T-helper 2 cell treated with Interferon-gamma antibody and Interleukin-4, amounts not matched to agents 5 μg/mL and 100 μg/mL, for 36 hours (primary cell): ENCODE measurements around the gene ZBTB38.

Source experiments
- DNase-seq: peaks from one replicate; pipeline ENCODE4 v3.0.0; 2021; ENCODE audit warnings: low spot score
- H3K27ac Mint-ChIP-seq: one replicate; pipeline ENCODE4 v1.8.0; 2021; ENCODE audit warnings: mild to moderate bottlenecking, mixed read lengths
- H3K27me3 Mint-ChIP-seq: one replicate; pipeline ENCODE4 v1.8.0; 2021; ENCODE audit warnings: low read depth, mixed read lengths
- H3K36me3 Mint-ChIP-seq: one replicate; pipeline ENCODE4 v1.8.0; 2021; ENCODE audit warnings: low read depth, mixed read lengths
- H3K4me1 Mint-ChIP-seq: one replicate; pipeline ENCODE4 v1.8.0; 2021; ENCODE audit warnings: low read depth, mixed read lengths
- H3K4me3 Mint-ChIP-seq: one replicate; pipeline ENCODE4 v1.8.0; 2022; ENCODE audit warnings: mild to moderate bottlenecking, moderate library complexity, mixed read lengths
- H3K9me3 Mint-ChIP-seq: one replicate; pipeline ENCODE4 v1.8.0; 2021; ENCODE audit warnings: mixed read lengths

The ZBTB38 gene

GRCh38 chr3:141391298-141391990, 23.1 kb downstream of the ZBTB38 start:
- Mint-ChIP-seq H3K9me3 (peaks cover 4% of the 10 kb centered on the region), H3K27me3 (peaks cover 6% of the 10 kb centered on the region), H3K4me3 (no peak overlapping the region), H3K4me1 (peaks cover 18% of the 10 kb centered on the region), H3K27ac (no peak overlapping the region), H3K36me3 (peaks cover 2% of the 10 kb centered on the region)
- DNase-seq: no peak

GRCh38 chr3:141391991-141392316, 23.6 kb downstream of the ZBTB38 start:
- Mint-ChIP-seq H3K4me3 (no peak overlapping the region), H3K36me3 (peaks cover 3% of the 10 kb centered on the region), H3K27me3 (peaks cover 3% of the 10 kb centered on the region), H3K4me1 (peaks cover 18% of the 10 kb centered on the region), H3K9me3 (peaks cover 9% of the 10 kb centered on the region), H3K27ac (no peak overlapping the region)
- DNase-seq: no peak

- Mint-ChIP-seq H3K27ac (no peak overlapping the region), H3K36me3 (peaks cover 5% of the 10 kb centered on the region), H3K9me3 (peaks cover 13% of the 10 kb centered on the region), H3K27me3 (no peaks in the 10 kb centered on the region), H3K4me1 (peaks cover 16% of the 10 kb centered on the region), H3K4me3 (no peak overlapping the region)
- DNase-seq: no peak
Measured at GRCh38 chr3:141392416-141392815, 24.1 kb downstream of the ZBTB38 start.

GRCh38 chr3:141392897-141393734, 24.8 kb downstream of the ZBTB38 start:
- H3K4me3 Mint-ChIP-seq: no peak overlapping the region
- no peak for DNase-seq
- H3K27me3 Mint-ChIP-seq: no peaks in the 10 kb centered on the region
- peaks cover 5% of the 10 kb centered on the region for H3K36me3 Mint-ChIP-seq
- H3K4me1 Mint-ChIP-seq: peaks cover 16% of the 10 kb centered on the region
- no peak overlapping the region for H3K27ac Mint-ChIP-seq
- peaks cover 15% of the 10 kb centered on the region for H3K9me3 Mint-ChIP-seq

- no peaks in the 10 kb centered on the region for H3K27me3 Mint-ChIP-seq
- peaks cover 5% of the 10 kb centered on the region for H3K36me3 Mint-ChIP-seq
- no peak for DNase-seq
- H3K4me1 Mint-ChIP-seq: peaks cover 14% of the 10 kb centered on the region
- H3K9me3 Mint-ChIP-seq: peaks cover 15% of the 10 kb centered on the region
- no peak overlapping the region for H3K4me3 Mint-ChIP-seq
- no peak overlapping the region for H3K27ac Mint-ChIP-seq
Measured at GRCh38 chr3:141393735-141394076, 25.4 kb downstream of the ZBTB38 start.

- no peak overlapping the region for H3K4me3 Mint-ChIP-seq
- H3K36me3 Mint-ChIP-seq: peaks cover 5% of the 10 kb centered on the region
- DNase-seq: no peak
- peaks cover 15% of the 10 kb centered on the region for H3K9me3 Mint-ChIP-seq
- H3K27me3 Mint-ChIP-seq: no peaks in the 10 kb centered on the region
- H3K27ac Mint-ChIP-seq: no peak overlapping the region
- peaks cover 14% of the 10 kb centered on the region for H3K4me1 Mint-ChIP-seq
Measured at GRCh38 chr3:141394560-141394959, 26.3 kb downstream of the ZBTB38 start.

- H3K27ac Mint-ChIP-seq: no peak overlapping the region
- peaks cover 16% of the 10 kb centered on the region for H3K4me1 Mint-ChIP-seq
- no peaks in the 10 kb centered on the region for H3K27me3 Mint-ChIP-seq
- DNase-seq: no peak
- H3K9me3 Mint-ChIP-seq: peaks cover 15% of the 10 kb centered on the region
- H3K4me3 Mint-ChIP-seq: no peak overlapping the region
- peaks cover 5% of the 10 kb centered on the region for H3K36me3 Mint-ChIP-seq
Measured at GRCh38 chr3:141395005-141395589, 26.8 kb downstream of the ZBTB38 start.

GRCh38 chr3:141397996-141398395, 29.7 kb downstream of the ZBTB38 start:
- no peak overlapping the region for H3K27ac Mint-ChIP-seq
- H3K36me3 Mint-ChIP-seq: peaks cover 5% of the 10 kb centered on the region
- H3K27me3 Mint-ChIP-seq: no peaks in the 10 kb centered on the region
- no peak for DNase-seq
- peaks cover 10% of the 10 kb centered on the region for H3K4me1 Mint-ChIP-seq
- no peak overlapping the region for H3K4me3 Mint-ChIP-seq
- peaks cover 15% of the 10 kb centered on the region for H3K9me3 Mint-ChIP-seq

- no peaks in the 10 kb centered on the region for H3K27me3 Mint-ChIP-seq
- peaks cover 16% of the 10 kb centered on the region for H3K4me1 Mint-ChIP-seq
- H3K4me3 Mint-ChIP-seq: no peak overlapping the region
- DNase-seq: no peak
- H3K27ac Mint-ChIP-seq: no peak overlapping the region
- peaks cover 15% of the 10 kb centered on the region for H3K9me3 Mint-ChIP-seq
- H3K36me3 Mint-ChIP-seq: peaks cover 11% of the 10 kb centered on the region
Measured at GRCh38 chr3:141399200-141399599, 30.9 kb downstream of the ZBTB38 start.

- H3K36me3 Mint-ChIP-seq: peaks cover 19% of the 10 kb centered on the region
- no peaks in the 10 kb centered on the region for H3K27me3 Mint-ChIP-seq
- H3K9me3 Mint-ChIP-seq: peaks cover 15% of the 10 kb centered on the region
- peaks cover 14% of the 10 kb centered on the region for H3K4me1 Mint-ChIP-seq
- peak overlapping the region; percentile 56 for H3K4me3 Mint-ChIP-seq
- no peak for DNase-seq
- H3K27ac Mint-ChIP-seq: no peak overlapping the region
Measured at GRCh38 chr3:141400073-141400971, 32.0 kb downstream of the ZBTB38 start.

GRCh38 chr3:141401095-141401494, 32.8 kb downstream of the ZBTB38 start:
- peak overlapping the region; percentile 61 for H3K27ac Mint-ChIP-seq
- H3K9me3 Mint-ChIP-seq: peaks cover 15% of the 10 kb centered on the region
- peaks cover 25% of the 10 kb centered on the region for H3K36me3 Mint-ChIP-seq
- no peak for DNase-seq
- peaks cover 21% of the 10 kb centered on the region for H3K4me1 Mint-ChIP-seq
- H3K27me3 Mint-ChIP-seq: no peaks in the 10 kb centered on the region
- peak overlapping the region; percentile 56 for H3K4me3 Mint-ChIP-seq

- Mint-ChIP-seq H3K4me1 (peaks cover 21% of the 10 kb centered on the region), H3K36me3 (peaks cover 29% of the 10 kb centered on the region), H3K4me3 (peak overlapping the region; percentile 74), H3K9me3 (peaks cover 8% of the 10 kb centered on the region), H3K27me3 (no peaks in the 10 kb centered on the region), H3K27ac (peak overlapping the region; percentile 64)
- peak; percentile 58 for DNase-seq
Measured at GRCh38 chr3:141401573-141402475, 33.5 kb downstream of the ZBTB38 start.
